Ascending aorta (tissue), 2 donors: ENCODE data around the gene ZBTB7C. TPM values are rescaled to one million over a fixed set of nuclear protein-coding genes. Genes with fewer than 3 reads are reported as not detected.

Experiments used
- DNase-seq, 2 donors: peaks; one replicate each; pipeline ENCODE4 v3.0.0-alpha.2; 2019; ENCODE audit warnings: low spot score in 2 of 2
- H3K27ac ChIP-seq, 2 donors: fragments of 200-600 bp; sonication (generic); one replicate each; pipeline ENCODE4 v1.5.1; 2016 to 2017; ENCODE audit warnings: mild to moderate bottlenecking in 1 of 2
- H3K27me3 ChIP-seq: fragments of 200-600 bp; sonication (generic); one replicate; pipeline ENCODE4 v1.5.1; 2017
- H3K36me3 ChIP-seq, 2 donors: fragments of 200-600 bp; sonication (generic); one replicate each; pipeline ENCODE4 v1.5.1; 2016
- H3K4me1 ChIP-seq, 2 donors: fragments of 200-600 bp; sonication (generic); one replicate each; pipeline ENCODE4 v1.5.1; 2016 to 2017; ENCODE audit warnings: mild to moderate bottlenecking in 1 of 2
- H3K4me3 ChIP-seq, 2 donors: fragments of 200-600 bp; sonication (generic); one replicate each; pipeline ENCODE4 v1.5.1; 2016 to 2017; ENCODE audit warnings: mild to moderate bottlenecking in 1 of 2
- H3K9me3 ChIP-seq, 2 donors: fragments of 200-600 bp; sonication (generic); one replicate each; pipeline ENCODE4 v1.5.1; 2016
- intact Hi-C: fragments of 100-400 bp; cut with DNase I; formaldehyde crosslinking; loops from one replicate; pipeline ENCODE4 v1.15.1; 2023
- total RNA-seq: library from RNA; depleted of rRNA; stranded (reverse); fragments of >200 nt; gene quantifications from one replicate; pipeline ENCODE4 v1.1.0, GENCODE V29; 2016
- TF ChIP-seq, protein P1 (sequence below), 3 experiments: fragments of 200-600 bp in 2 of 3; fragments of 450-650 bp in 1 of 3; sonication (generic) in 2 of 3; IDR thresholded peaks; one replicate each; pipeline ENCODE4 v1.5.1; 2016 to 2019; ENCODE audit warnings: antibody characterized with exemption in 3 of 3, mild to moderate bottlenecking in 1 of 3, moderate library complexity in 1 of 3

ZBTB7C gene
- total RNA-seq, result 8.1 TPM

DNA sequence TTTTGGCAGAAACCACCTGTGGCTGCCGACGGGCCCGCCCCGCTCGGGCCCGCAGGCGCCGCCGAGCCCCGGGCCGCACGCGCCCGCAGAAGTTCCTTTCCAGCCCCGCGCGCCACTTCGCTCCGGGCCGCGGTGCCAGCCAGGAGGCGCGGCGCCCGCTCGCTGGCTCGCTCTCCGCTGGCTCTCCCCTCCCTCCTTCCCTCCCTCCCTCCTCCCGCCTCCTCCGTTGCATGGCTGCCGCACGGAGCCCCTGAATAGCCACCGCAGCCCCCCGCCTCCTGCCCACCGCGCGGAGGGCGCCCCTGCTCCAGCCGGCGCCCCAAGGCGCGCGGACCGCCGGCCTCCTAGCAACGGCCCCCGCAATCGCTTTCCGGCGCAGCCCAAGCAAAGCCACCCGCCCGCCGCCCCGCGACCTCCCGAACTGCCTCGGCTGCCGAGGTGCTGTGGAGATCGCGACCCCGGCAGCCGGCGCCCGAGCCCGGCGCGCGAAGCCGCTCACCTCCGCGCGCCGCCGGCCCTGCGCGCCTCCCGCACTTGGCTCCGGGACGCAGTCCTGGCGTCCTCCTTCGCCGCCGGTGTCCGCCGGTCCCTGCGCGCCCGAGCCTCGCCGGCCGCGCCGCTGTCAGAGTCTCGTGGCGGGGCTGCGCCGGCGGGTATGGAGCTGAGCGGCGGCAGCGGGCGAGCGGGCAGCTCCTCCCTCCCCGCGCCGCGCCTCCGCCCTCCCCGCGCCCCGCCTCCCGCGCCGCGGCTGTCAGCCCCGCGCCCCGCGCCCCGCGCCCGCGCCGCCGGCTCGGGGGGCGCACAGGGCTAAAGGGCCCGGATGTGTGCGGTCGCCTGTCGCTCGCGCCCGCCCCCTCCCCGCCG is at the start of gene ZBTB7C:
ZBTB7C (minus strand) TSS at position 657 of the 864 bp plus-strand sequence.
- intact Hi-C loops, result loop anchor here (1.0 to 5.0 kb wide), 3 partner anchors 67 to 478 kb away; no protein-coding TSS in a partner anchor
- no peaks in the 10 kb centered on the region for H3K27me3 ChIP-seq
- no peaks in the 10 kb centered on the region for H3K9me3 ChIP-seq
- H3K4me1 ChIP-seq, result peaks cover 4 to 16% of the 10 kb centered on the region in 2 donors
- no peaks in the 10 kb centered on the region for H3K36me3 ChIP-seq
- H3K4me3 ChIP-seq, result peak within 1 kb of the TSS; percentile 95 to 98
- TF ChIP-seq, protein P1, sequence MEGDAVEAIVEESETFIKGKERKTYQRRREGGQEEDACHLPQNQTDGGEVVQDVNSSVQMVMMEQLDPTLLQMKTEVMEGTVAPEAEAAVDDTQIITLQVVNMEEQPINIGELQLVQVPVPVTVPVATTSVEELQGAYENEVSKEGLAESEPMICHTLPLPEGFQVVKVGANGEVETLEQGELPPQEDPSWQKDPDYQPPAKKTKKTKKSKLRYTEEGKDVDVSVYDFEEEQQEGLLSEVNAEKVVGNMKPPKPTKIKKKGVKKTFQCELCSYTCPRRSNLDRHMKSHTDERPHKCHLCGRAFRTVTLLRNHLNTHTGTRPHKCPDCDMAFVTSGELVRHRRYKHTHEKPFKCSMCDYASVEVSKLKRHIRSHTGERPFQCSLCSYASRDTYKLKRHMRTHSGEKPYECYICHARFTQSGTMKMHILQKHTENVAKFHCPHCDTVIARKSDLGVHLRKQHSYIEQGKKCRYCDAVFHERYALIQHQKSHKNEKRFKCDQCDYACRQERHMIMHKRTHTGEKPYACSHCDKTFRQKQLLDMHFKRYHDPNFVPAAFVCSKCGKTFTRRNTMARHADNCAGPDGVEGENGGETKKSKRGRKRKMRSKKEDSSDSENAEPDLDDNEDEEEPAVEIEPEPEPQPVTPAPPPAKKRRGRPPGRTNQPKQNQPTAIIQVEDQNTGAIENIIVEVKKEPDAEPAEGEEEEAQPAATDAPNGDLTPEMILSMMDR (IDR thresholded peaks at IDR 0.05), result no peak
- DNase-seq, result no peak
- peak within 1 kb of the TSS; percentile 91 to 92 for H3K27ac ChIP-seq

DNA sequence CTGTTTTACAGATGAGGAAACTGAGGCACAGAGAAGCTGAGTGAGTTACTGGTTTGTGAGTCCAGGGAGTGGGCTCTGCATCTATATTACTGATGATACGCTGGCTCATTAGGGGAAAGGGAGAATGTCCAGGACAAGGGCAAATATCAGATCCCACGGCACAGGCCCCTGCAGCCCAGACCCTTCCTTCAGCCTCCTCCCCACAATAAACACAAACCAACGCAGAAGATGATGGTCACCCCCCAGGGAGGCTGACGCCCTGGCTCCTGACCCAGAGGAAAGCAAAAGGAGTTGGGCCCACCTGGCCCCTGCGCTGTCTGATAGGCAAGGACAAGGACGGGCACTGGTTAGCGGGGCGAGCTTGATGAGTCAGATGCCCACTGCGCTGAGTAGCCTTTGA is 47.7 kb upstream of the ZBTB7C start:
- TF ChIP-seq, protein P1 (IDR thresholded peaks at IDR 0.05), result no peak
- H3K27me3 ChIP-seq, result no peaks in the 10 kb centered on the region
- H3K27ac ChIP-seq, result no peak overlapping the region
- H3K4me3 ChIP-seq, result no peak overlapping the region
- H3K36me3 ChIP-seq, result no peaks in the 10 kb centered on the region
- H3K9me3 ChIP-seq, result no peaks in the 10 kb centered on the region
- peaks cover 11 to 14% of the 10 kb centered on the region in 2 donors for H3K4me1 ChIP-seq
- no peak for DNase-seq
- intact Hi-C loops, result no loop called here

DNA sequence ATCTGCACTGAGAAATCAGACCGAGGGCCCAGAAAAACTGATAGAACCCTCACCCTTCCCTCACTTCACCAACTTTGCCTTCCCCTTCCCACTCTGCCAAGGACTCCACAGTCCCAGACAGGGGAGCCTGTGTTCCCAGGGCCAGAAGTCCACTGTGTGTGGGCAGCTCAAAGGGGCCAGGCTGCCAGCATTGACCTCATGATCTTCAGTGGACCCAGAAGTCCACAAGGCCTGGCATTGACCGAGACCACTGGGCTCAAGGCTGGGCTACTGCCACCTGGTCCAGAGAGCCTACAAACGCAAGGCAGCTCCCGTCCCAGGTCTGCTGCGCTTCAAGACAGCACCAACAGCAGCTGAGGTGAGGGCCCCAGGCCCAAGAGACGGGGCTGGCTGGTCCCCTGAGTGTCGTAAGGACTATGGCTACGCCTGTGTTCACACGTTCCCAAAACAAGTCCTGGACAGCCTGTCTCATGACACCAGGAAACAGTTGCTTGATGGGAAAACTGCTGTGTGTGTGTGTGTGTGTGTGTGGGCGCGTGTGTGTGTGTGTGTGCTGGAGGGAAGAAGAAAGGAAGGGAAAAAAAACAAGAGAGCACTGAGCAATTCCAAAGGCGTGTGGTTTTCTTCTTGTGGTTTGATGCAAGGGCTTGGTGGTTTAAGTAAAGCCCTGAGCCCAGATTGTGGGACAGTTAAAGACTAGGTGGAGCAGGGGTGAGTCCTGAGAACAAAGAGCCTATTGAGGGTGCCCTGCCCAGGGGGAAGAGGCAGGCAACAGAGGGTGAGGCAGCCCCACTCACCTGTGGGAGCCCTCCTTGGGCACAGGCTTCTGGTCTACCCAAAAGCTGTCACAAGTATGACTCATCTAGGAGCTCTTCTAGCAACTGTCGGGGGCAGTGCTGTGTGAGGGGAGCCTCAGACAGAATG is 46.6 kb upstream of the ZBTB7C start:
- Histone ChIP-seq H3K4me3 (no peak overlapping the region), H3K4me1 (peaks cover 11 to 14% of the 10 kb centered on the region in 2 donors), H3K36me3 (no peaks in the 10 kb centered on the region), H3K27me3 (no peaks in the 10 kb centered on the region), H3K27ac (no peak overlapping the region), H3K9me3 (no peaks in the 10 kb centered on the region)
- intact Hi-C loops, result no loop called here
- TF ChIP-seq, protein P1 (IDR thresholded peaks at IDR 0.05), result no peak
- no peak for DNase-seq

DNA sequence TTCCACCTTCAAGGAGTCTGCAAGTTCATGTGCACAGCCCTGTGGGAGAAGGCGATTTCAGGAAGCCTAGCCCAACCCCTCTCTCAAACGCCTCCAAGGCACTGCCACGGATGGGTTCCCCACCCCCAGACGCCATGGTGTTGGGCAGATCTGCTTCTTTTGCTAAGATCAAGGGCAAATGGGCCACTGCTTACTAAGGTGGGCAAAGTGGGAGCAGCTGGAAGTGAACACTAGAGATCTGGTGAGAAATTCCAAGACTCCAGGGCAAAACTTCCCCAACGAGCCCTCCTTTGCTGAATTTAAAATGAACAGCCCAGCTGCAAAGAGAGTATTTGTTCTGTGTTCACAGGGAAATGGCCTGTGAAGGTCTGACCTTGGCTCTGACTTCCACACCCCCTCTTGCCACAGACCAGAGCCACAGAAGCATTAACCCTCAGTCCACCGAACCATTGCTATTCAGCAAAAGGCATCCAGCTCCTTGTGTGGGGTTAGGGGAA is 45.1 kb upstream of the ZBTB7C start:
- no peak for DNase-seq
- TF ChIP-seq, protein P1 (IDR thresholded peaks at IDR 0.05), result no peak
- Histone ChIP-seq H3K9me3 (no peaks in the 10 kb centered on the region), H3K27me3 (no peaks in the 10 kb centered on the region), H3K4me1 (peaks cover 11 to 14% of the 10 kb centered on the region in 2 donors), H3K27ac (peak overlapping the region in 1 of 2 donors; percentile 73), H3K36me3 (no peaks in the 10 kb centered on the region), H3K4me3 (no peak overlapping the region)
- intact Hi-C loops, result no loop called here

DNA sequence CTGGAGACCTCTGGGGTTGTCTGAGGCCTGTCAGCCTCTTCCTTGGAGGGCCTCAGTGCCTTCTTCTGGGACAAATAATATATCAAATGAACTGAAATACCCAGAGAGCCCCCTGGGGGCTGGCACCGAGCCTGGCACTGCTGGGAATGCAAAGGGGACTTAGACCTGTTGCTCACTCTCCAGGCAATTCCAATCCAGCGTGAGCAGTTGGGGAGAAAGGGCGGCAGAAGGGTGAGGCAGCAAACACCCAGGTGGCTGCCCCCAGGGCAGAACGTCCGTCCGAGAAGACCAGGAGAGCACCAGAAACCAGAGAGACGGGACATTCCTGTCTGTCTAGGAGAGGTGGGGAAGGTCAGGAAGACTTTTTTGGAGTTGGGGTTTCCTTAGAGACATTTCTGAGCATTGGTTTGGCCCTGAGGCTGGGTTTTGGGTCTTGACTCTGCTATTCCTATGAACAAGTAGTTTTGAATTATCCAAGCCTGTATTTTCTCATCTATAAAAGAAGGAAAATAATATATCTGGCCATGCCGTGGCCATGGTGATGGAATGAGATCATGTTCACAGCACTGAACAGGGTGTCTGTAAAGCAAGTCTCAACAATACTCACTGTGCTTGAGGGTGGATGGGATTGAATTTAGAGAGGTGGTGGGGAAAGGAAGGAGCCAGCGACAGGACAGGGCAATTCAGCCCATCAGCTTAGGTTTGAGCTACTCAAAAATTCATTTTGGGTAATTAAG is 44.3 kb upstream of the ZBTB7C start:
- Histone ChIP-seq H3K4me3 (no peak overlapping the region), H3K27ac (peak overlapping the region; percentile 73 to 77), H3K36me3 (no peaks in the 10 kb centered on the region), H3K27me3 (no peaks in the 10 kb centered on the region), H3K4me1 (peaks cover 11 to 14% of the 10 kb centered on the region in 2 donors), H3K9me3 (no peaks in the 10 kb centered on the region)
- no peak for DNase-seq
- intact Hi-C loops, result no loop called here
- TF ChIP-seq, protein P1 (IDR thresholded peaks at IDR 0.05), result no peak
